Endothelial cell of umbilical vein (primary cell): Measurements from ENCODE around the gene RPS27L. TPM values are rescaled to one million over a fixed set of nuclear protein-coding genes. Genes with fewer than 3 reads are reported as not detected.

Experiments
- BruUV-seq: library from RNA; stranded (reverse); fragments of 400-500 nt; replicated peaks from 2 replicates; lab custom pipeline; 2021; lab: Mats Ljungman, UMichigan
- CTCF ChIA-PET: fragments of 300-600, 350-600 bp; sonication (Branson Sonifier 250); formaldehyde crosslinking; loops from one replicate; lab custom pipeline; 2021; ENCODE audit warnings: antibody characterized with exemption, inconsistent platforms; lab: Charles Lee
- POLR2A ChIA-PET: fragments of 300-600, 350-600 bp; sonication (Branson Sonifier 250); formaldehyde crosslinking; loops from one replicate; lab custom pipeline; 2021; ENCODE audit warnings: antibody characterized with exemption, inconsistent platforms; lab: Charles Lee
- DNase-seq: peaks from one replicate; pipeline ENCODE4 v3.0.0-alpha.2; 2011; ENCODE audit warnings: low read depth, low spot score
- FAIRE-seq: peaks from 2 replicates; lab custom pipeline; 2011; peaks lifted over from hg19 to GRCh38; lab: Jason Lieb, UNC
- H2AFZ ChIP-seq: 2 replicates; pipeline ENCODE4 v1.6.0; 2012; ENCODE audit warnings: low read depth, low read length, control low read depth, inconsistent platforms
- H3K27ac ChIP-seq: 2 replicates; pipeline ENCODE4 v1.5.1; 2011; ENCODE audit warnings: low read depth, mild to moderate bottlenecking, control low read depth, low read length, moderate library complexity; ENCODE audit not compliant: insufficient read depth
- H3K27me3 ChIP-seq, 2 experiments: 2 replicates each; pipeline versions ENCODE4 v1.6.0 to v1.6.1; 2011; ENCODE audit warnings: low read length in 2 of 2, mixed read lengths in 1 of 2; ENCODE audit not compliant: control insufficient read depth in 2 of 2, insufficient read depth in 2 of 2
- H3K36me3 ChIP-seq, 2 experiments: 2 replicates in 1 of 2; 3 replicates in 1 of 2; pipeline ENCODE4 v1.5.1; 2011; ENCODE audit warnings: low read length in 2 of 2, mild to moderate bottlenecking in 1 of 2, moderate library complexity in 1 of 2; ENCODE audit not compliant: control insufficient read depth in 2 of 2, insufficient read depth in 2 of 2; ENCODE audit errors: extremely low read depth in 1 of 2
- H3K4me1 ChIP-seq: 3 replicates; pipeline ENCODE4 v1.5.1; 2011; ENCODE audit warnings: mild to moderate bottlenecking, low read length; ENCODE audit not compliant: control insufficient read depth, insufficient read depth; ENCODE audit errors: extremely low read depth
- H3K4me2 ChIP-seq: 2 replicates; pipeline ENCODE4 v1.6.1; 2011; ENCODE audit warnings: low read length, control low read depth, mixed read lengths; ENCODE audit not compliant: insufficient read depth
- H3K4me3 ChIP-seq, 3 experiments: fragments of 200-600 bp in 1 of 3; sonication (generic), shearing (Covaris generic) in 1 of 3; replicated peaks in 1 of 3; 2 replicates each; pipeline ENCODE4 v1.5.1; 2011 to 2016; ENCODE audit warnings: control low read depth in 3 of 3, low read length in 3 of 3, mild to moderate bottlenecking in 2 of 3, inconsistent platforms in 1 of 3, low read depth in 1 of 3, moderate library complexity in 1 of 3; ENCODE audit not compliant: insufficient read depth in 1 of 3
- H3K79me2 ChIP-seq: 2 replicates; pipeline ENCODE4 v1.6.0; 2012; ENCODE audit warnings: low read length, inconsistent platforms; ENCODE audit not compliant: control insufficient read depth, insufficient read depth
- H3K9ac ChIP-seq: replicated peaks from 2 replicates; pipeline ENCODE3; 2011; ENCODE audit warnings: low read length, control low read depth; ENCODE audit not compliant: insufficient read depth; ENCODE audit errors: extremely low read depth
- H3K9me1 ChIP-seq: replicated peaks from 3 replicates; pipeline ENCODE4 v1.6.0; 2011; ENCODE audit warnings: mild to moderate bottlenecking, low read length; ENCODE audit not compliant: control insufficient read depth, insufficient read depth; ENCODE audit errors: extremely low read depth
- H3K9me3 ChIP-seq: replicated peaks from 2 replicates; pipeline ENCODE4 v1.5.1; 2012; ENCODE audit warnings: low read length, inconsistent platforms; ENCODE audit not compliant: control insufficient read depth, insufficient read depth
- H4K20me1 ChIP-seq: replicated peaks from 2 replicates; pipeline ENCODE3; 2011; ENCODE audit warnings: mild to moderate bottlenecking, low read length; ENCODE audit not compliant: control insufficient read depth, insufficient read depth; ENCODE audit errors: extremely low read depth
- CTCF ChIP-seq, 2 donors: IDR thresholded peaks; 1 replicate in 1 of 2; 2 replicates in 1 of 2; pipeline ENCODE4 v1.5.1; 2011; ENCODE audit warnings: low read length in 2 of 2, mild to moderate bottlenecking in 2 of 2, moderate library complexity in 2 of 2, control low read depth in 1 of 2, inconsistent platforms in 1 of 2, low read depth in 1 of 2; ENCODE audit not compliant: insufficient read depth in 1 of 2; ENCODE audit errors: extremely low read depth in 1 of 2
- EZH2 ChIP-seq: IDR thresholded peaks from 2 replicates; pipeline ENCODE4 v1.6.1; 2012; ENCODE audit warnings: borderline replicate concordance, low read depth, mild to moderate bottlenecking, moderate library complexity, low read length, inconsistent platforms; ENCODE audit not compliant: severe bottlenecking
- FOS ChIP-seq: IDR thresholded peaks from 2 replicates; pipeline ENCODE4 v1.6.1; 2011; ENCODE audit warnings: mild to moderate bottlenecking, low read length, moderate library complexity, borderline replicate concordance; ENCODE audit not compliant: insufficient read depth
- GATA2 ChIP-seq: IDR thresholded peaks from 2 replicates; pipeline ENCODE4 v1.7.0; 2011; ENCODE audit warnings: low read depth, mild to moderate bottlenecking, moderate library complexity, mixed read lengths, low read length; ENCODE audit not compliant: insufficient read length, insufficient read depth
- JUN ChIP-seq: IDR thresholded peaks from 2 replicates; pipeline ENCODE4 v1.6.1; 2011; ENCODE audit warnings: borderline replicate concordance, low read depth; ENCODE audit not compliant: insufficient read length, insufficient read depth
- MAX ChIP-seq: IDR thresholded peaks from 2 replicates; pipeline ENCODE4 v1.6.1; 2011; ENCODE audit not compliant: insufficient read depth, insufficient read length
- MYC ChIP-seq: IDR thresholded peaks from one replicate; pipeline ENCODE4 v1.6.1; 2011; ENCODE audit warnings: mild to moderate bottlenecking, low read depth, low read length
- POLR2A ChIP-seq: IDR thresholded peaks from 2 replicates; pipeline ENCODE4 v1.6.1; 2012; ENCODE audit warnings: low read depth, mild to moderate bottlenecking, control low read depth, low read length
- POLR2AphosphoS5 ChIP-seq: IDR thresholded peaks from 2 replicates; pipeline ENCODE4 v1.6.1; 2012; ENCODE audit warnings: low read depth, mild to moderate bottlenecking, control low read depth, low read length, moderate library complexity; ENCODE audit not compliant: insufficient read depth
- dilution Hi-C: fragments of 300-500 bp; cut with MboI; formaldehyde crosslinking; loops from one replicate; pipeline ENCODE4 v1.15.0; 2019; ENCODE audit warnings: low sequenced_read_pairs; ENCODE audit not compliant: extremely low pct_ligation_motif_present
- intact Hi-C: fragments of 100-400 bp; cut with micrococcal nuclease; formaldehyde crosslinking; loops from one replicate; pipeline ENCODE4 v1.10.0; 2022
- polyA plus RNA-seq, 4 experiments: library from polyadenylated mRNA; depleted of rRNA in 3 of 4; stranded (reverse) in 3 of 4; unstranded in 1 of 4; fragments of >200 nt; gene quantifications; 2 replicates each; pipeline versions ENCODE4 v1.2.1 to v1.2.3, GENCODE V29; 2011 to 2012; ENCODE audit warnings: missing spikeins in 1 of 4
- total RNA-seq: library from RNA; stranded (reverse); gene quantifications from 2 replicates; pipeline ENCODE4 v1.2.3, GENCODE V29; 2021

Gene RPS27L
- total and polyA plus RNA-seq, 2 donors (not counting 3 experiments of a cell fraction or from before 2014, with no cell fraction given): 163 to 345 TPM

- Histone ChIP-seq H3K9ac (no peak overlapping the region), H3K4me3 (no peak overlapping the region), H3K36me3 (peaks cover 4 to 9% of the 10 kb centered on the region in 2 experiments), H3K4me1 (peaks cover 4% of the 10 kb centered on the region), H3K4me2 (no peak overlapping the region), H3K9me1 (no peaks in the 10 kb centered on the region), H3K27ac (no peak overlapping the region), H3K79me2 (peaks cover 6% of the 10 kb centered on the region), H4K20me1 (no peaks in the 10 kb centered on the region), H3K9me3 (peaks cover 3% of the 10 kb centered on the region), H3K27me3 (no peaks in the 10 kb centered on the region), H2AFZ (no peak overlapping the region)
- TF ChIP-seq MAX (no peak), CTCF (IDR thresholded peaks at IDR 0.05; ENCODE audit: extremely low read depth in 1 of 2, insufficient read depth in 1 of 2, low read depth in 1 of 2, low read length in 2 of 2) (no peak), MYC (no peak), FOS (no peak), GATA2 (no peak), JUN (no peak), POLR2AphosphoS5 (no peak), POLR2A (no peak), EZH2 (no peak)
- dilution Hi-C loops (no loop called here), intact Hi-C loops (no loop called here)
- DNase-seq (no peak), FAIRE-seq (no peak)
- BruUV-seq: no TSS peak
- POLR2A ChIA-PET: no interaction called here
- CTCF ChIA-PET: interaction anchor here (1.7 kb wide), 1 partner anchor 9 kb away, joined by 5 read pairs; no protein-coding TSS in a partner anchor
Measured at GRCh38 chr15:63124506-63124905, 32.8 kb downstream of the RPS27L start.
